Brain microvascular endothelial cell (primary cell): ENCODE data around the gene SMAD3.

Experiments
- DNase-seq: peaks from one replicate; pipeline ENCODE4 v3.0.0-alpha.2; 2020
- H3K27ac ChIP-seq: fragments of 250-450 bp; sonication (Bioruptor Pico); 2 replicates; pipeline ENCODE4 v1.5.1; 2020; ENCODE audit warnings: mild to moderate bottlenecking, moderate library complexity
- H3K27me3 ChIP-seq: fragments of 250-450 bp; sonication (Bioruptor Pico); replicated peaks from 2 replicates; pipeline ENCODE4 v1.5.1; 2020; ENCODE audit warnings: mild to moderate bottlenecking
- H3K36me3 ChIP-seq: fragments of 250-450 bp; sonication (Bioruptor Pico); replicated peaks from 2 replicates; pipeline ENCODE4 v1.5.1; 2020; ENCODE audit warnings: mild to moderate bottlenecking
- H3K4me3 ChIP-seq: 2 replicates; pipeline ENCODE4 v1.5.1; 2011; ENCODE audit warnings: low read depth, mild to moderate bottlenecking, control low read depth, low read length, moderate library complexity
- CTCF ChIP-seq: IDR thresholded peaks from 2 replicates; pipeline ENCODE4 v1.5.1; 2011; ENCODE audit warnings: low read depth, mild to moderate bottlenecking, moderate library complexity, low read length, control low read depth, inconsistent platforms; ENCODE audit errors: missing control alignments
- in situ Hi-C: cut with HindIII; loops from 2 replicates; pipeline ENCODE4 v1.10.0; 2017; ENCODE audit warnings: low sequenced_read_pairs, low pct_ligation_motif_present

Gene SMAD3

GRCh38 chr15:67054676-67055075 is 10.7 kb upstream of the SMAD3 start:
- in situ Hi-C loops: no loop called here
- no peak for DNase-seq
- H3K4me3 ChIP-seq: no peak overlapping the region
- H3K27me3 ChIP-seq: no peaks in the 10 kb centered on the region
- no peaks in the 10 kb centered on the region for H3K36me3 ChIP-seq
- no peak overlapping the region for H3K27ac ChIP-seq
- TF ChIP-seq CTCF: no peak

GRCh38 chr15:67059127-67059553 is 6.3 kb upstream of the SMAD3 start:
- Histone ChIP-seq H3K27me3 (no peaks in the 10 kb centered on the region), H3K4me3 (no peak overlapping the region), H3K36me3 (no peaks in the 10 kb centered on the region), H3K27ac (no peak overlapping the region)
- DNase-seq: no peak
- no peak for TF ChIP-seq CTCF
- in situ Hi-C loops: no loop called here

- Histone ChIP-seq H3K27me3 (no peaks in the 10 kb centered on the region), H3K36me3 (peaks cover 4% of the 10 kb centered on the region), H3K27ac (no peak overlapping the region), H3K4me3 (no peak overlapping the region)
- no peak for TF ChIP-seq CTCF
- in situ Hi-C loops: no loop called here
- DNase-seq: no peak
Measured at GRCh38 chr15:67061811-67062368, 3.5 kb upstream of the SMAD3 start.

GRCh38 chr15:67062369-67062985 is 2.9 kb upstream of the SMAD3 start:
- no peak for DNase-seq
- Histone ChIP-seq H3K27ac (no peak overlapping the region), H3K27me3 (no peaks in the 10 kb centered on the region), H3K4me3 (no peak overlapping the region), H3K36me3 (peaks cover 9% of the 10 kb centered on the region)
- TF ChIP-seq CTCF: no peak
- in situ Hi-C loops: no loop called here

- H3K4me3 ChIP-seq: peak overlapping the region; percentile 3
- peaks cover 21% of the 10 kb centered on the region for H3K36me3 ChIP-seq
- no peak for TF ChIP-seq CTCF
- no peaks in the 10 kb centered on the region for H3K27me3 ChIP-seq
- in situ Hi-C loops: no loop called here
- H3K27ac ChIP-seq: peak overlapping the region; percentile 87
- DNase-seq: no peak
Measured at GRCh38 chr15:67063689-67064606, 1.5 kb upstream of the SMAD3 start.
